ENCODE results near the gene CLDN16.

DNA sequence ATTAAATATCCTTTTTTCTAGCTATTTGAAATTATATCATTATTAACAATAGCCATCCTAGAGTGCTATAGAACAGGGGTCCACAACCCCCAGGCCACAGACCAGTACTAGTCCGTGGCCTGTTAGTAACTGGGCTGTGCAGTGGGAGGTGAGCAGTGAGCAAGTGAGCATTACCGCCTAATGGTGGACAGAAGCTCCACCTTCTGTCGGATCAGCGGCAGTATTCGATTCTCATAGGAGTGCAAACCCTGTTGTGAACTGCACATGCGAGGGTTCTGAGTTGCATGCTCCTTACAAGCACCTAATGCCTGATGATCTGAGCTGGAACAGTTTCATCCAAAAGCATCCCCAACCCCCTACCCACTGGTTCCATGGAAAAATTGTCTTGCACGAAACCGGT lies 11.7 kb downstream of the CLDN16 start:
- TF ChIP-seq, protein P1, sequence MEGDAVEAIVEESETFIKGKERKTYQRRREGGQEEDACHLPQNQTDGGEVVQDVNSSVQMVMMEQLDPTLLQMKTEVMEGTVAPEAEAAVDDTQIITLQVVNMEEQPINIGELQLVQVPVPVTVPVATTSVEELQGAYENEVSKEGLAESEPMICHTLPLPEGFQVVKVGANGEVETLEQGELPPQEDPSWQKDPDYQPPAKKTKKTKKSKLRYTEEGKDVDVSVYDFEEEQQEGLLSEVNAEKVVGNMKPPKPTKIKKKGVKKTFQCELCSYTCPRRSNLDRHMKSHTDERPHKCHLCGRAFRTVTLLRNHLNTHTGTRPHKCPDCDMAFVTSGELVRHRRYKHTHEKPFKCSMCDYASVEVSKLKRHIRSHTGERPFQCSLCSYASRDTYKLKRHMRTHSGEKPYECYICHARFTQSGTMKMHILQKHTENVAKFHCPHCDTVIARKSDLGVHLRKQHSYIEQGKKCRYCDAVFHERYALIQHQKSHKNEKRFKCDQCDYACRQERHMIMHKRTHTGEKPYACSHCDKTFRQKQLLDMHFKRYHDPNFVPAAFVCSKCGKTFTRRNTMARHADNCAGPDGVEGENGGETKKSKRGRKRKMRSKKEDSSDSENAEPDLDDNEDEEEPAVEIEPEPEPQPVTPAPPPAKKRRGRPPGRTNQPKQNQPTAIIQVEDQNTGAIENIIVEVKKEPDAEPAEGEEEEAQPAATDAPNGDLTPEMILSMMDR (IDR thresholded peaks at IDR 0.05; ENCODE audit: poor library complexity), result no peak
- TF ChIP-seq EZH2 (IDR thresholded peaks at IDR 0.05; ENCODE audit: borderline replicate concordance), result no peak

All from hepatocyte (in vitro differentiated cells).